B cell (primary cell): Measurements from ENCODE around the gene CDK10. TPM values are rescaled to one million over a fixed set of nuclear protein-coding genes. Genes with fewer than 3 reads are reported as not detected.

Experiments used
- ATAC-seq: fragments of 200-7000 bp; cut with Tn5 transposase; one replicate; pipeline ENCODE4 v1.10.0; 2021; ENCODE audit warnings: low read depth, mild to moderate bottlenecking, moderate number of reproducible peaks, moderate library complexity
- CTCF ChIA-PET: fragments of 350-600 bp; sonication (Branson Sonifier 250); formaldehyde crosslinking; loops from one replicate; lab custom pipeline; 2021; ENCODE audit warnings: antibody characterized with exemption, inconsistent platforms; lab: Charles Lee
- POLR2A ChIA-PET: fragments of 350-600 bp; sonication (Branson Sonifier 250); formaldehyde crosslinking; loops from one replicate; lab custom pipeline; 2021; ENCODE audit warnings: antibody characterized with exemption; lab: Charles Lee
- DNase-seq: peaks from one replicate; pipeline ENCODE4 v3.0.0; 2013
- H2AFZ ChIP-seq: 2 replicates; pipeline ENCODE4 v1.6.1; 2012; ENCODE audit warnings: mild to moderate bottlenecking, low read depth, low read length; ENCODE audit not compliant: insufficient read depth, poor library complexity, severe bottlenecking
- H3K27ac ChIP-seq, 2 donors: 1 replicate in 1 of 2; 2 replicates in 1 of 2; pipeline ENCODE4 v1.5.1; 2012 to 2013; ENCODE audit warnings: low read length in 2 of 2, mild to moderate bottlenecking in 2 of 2, moderate library complexity in 1 of 2
- H3K27me3 ChIP-seq, 4 experiments: fragments of 200-600 bp in 1 of 4; sonication (generic) in 1 of 4; replicated peaks in 1 of 4; 1 replicate in 2 of 4; 2 replicates in 2 of 4; pipeline versions ENCODE4 v1.6.1 to v1.7.0; 2013 to 2016; ENCODE audit warnings: low read length in 3 of 4, mild to moderate bottlenecking in 2 of 4, mixed read lengths in 1 of 4, moderate library complexity in 1 of 4; ENCODE audit not compliant: insufficient read depth in 4 of 4, control insufficient read depth in 3 of 4; ENCODE audit errors: control extremely low read depth in 1 of 4
- H3K36me3 ChIP-seq, 2 experiments: replicated peaks in 1 of 2; 1 replicate in 1 of 2; 2 replicates in 1 of 2; pipeline versions ENCODE4 v1.6.1 to v1.7.1; 2013; ENCODE audit warnings: low read length in 1 of 2; ENCODE audit not compliant: insufficient read depth in 2 of 2, control insufficient read depth in 1 of 2; ENCODE audit errors: control extremely low read depth in 1 of 2, extremely low read depth in 1 of 2
- H3K4me1 ChIP-seq, 2 donors: fragments of 200-600 bp in 1 of 2; sonication (generic) in 1 of 2; 1 replicate in 1 of 2; 2 replicates in 1 of 2; pipeline versions ENCODE4 v1.5.1 to v1.6.1; 2013 to 2017; ENCODE audit warnings: low read length in 2 of 2; ENCODE audit not compliant: control insufficient read depth in 2 of 2, insufficient read depth in 2 of 2
- H3K4me2 ChIP-seq: replicated peaks from 2 replicates; pipeline ENCODE3; 2012; ENCODE audit warnings: mild to moderate bottlenecking, low read depth, low read length; ENCODE audit not compliant: poor library complexity, severe bottlenecking
- H3K4me3 ChIP-seq, 5 experiments: fragments of 200-600 bp in 1 of 5; sonication (generic) in 1 of 5; 1 replicate in 3 of 5; 2 replicates in 2 of 5; pipeline versions ENCODE4 v1.5.1 to v1.7.0; 2011 to 2016; ENCODE audit warnings: low read length in 4 of 5, mild to moderate bottlenecking in 4 of 5, low read depth in 2 of 5, control low read depth in 1 of 5, moderate library complexity in 1 of 5; ENCODE audit not compliant: insufficient read depth in 1 of 5; ENCODE audit errors: control extremely low read depth in 1 of 5, extremely low read depth in 1 of 5
- H3K79me2 ChIP-seq: fragments of 200-600 bp; sonication (generic); one replicate; pipeline ENCODE4 v1.6.0; 2016; ENCODE audit warnings: low read length; ENCODE audit not compliant: control insufficient read depth, insufficient read depth
- H3K9ac ChIP-seq: fragments of 200-600 bp; sonication (generic); 2 replicates; pipeline ENCODE4 v1.6.1; 2017; ENCODE audit warnings: mild to moderate bottlenecking, low read length, moderate library complexity
- H3K9me3 ChIP-seq, 3 donors: one replicate each; pipeline versions ENCODE4 v1.6.1 to v1.7.1; 2013; ENCODE audit warnings: low read length in 2 of 3; ENCODE audit not compliant: control insufficient read depth in 2 of 3, insufficient read depth in 1 of 3; ENCODE audit errors: control extremely low read depth in 1 of 3
- H4K20me1 ChIP-seq: 2 replicates; pipeline ENCODE4 v1.6.0; 2012; ENCODE audit warnings: mild to moderate bottlenecking, low read length; ENCODE audit not compliant: insufficient read depth, control insufficient read depth, poor library complexity, severe bottlenecking
- H3K27ac Mint-ChIP-seq: one replicate; pipeline ENCODE4 v1.8.0; 2021; ENCODE audit warnings: mixed read lengths
- H3K27me3 Mint-ChIP-seq: one replicate; pipeline ENCODE4 v1.8.0; 2021; ENCODE audit warnings: mixed read lengths
- H3K4me1 Mint-ChIP-seq: one replicate; pipeline ENCODE4 v1.8.0; 2021; ENCODE audit warnings: mixed read lengths
- H3K4me3 Mint-ChIP-seq: one replicate; pipeline ENCODE4 v1.8.0; 2021; ENCODE audit warnings: mixed read lengths
- H3K9me3 Mint-ChIP-seq: one replicate; pipeline ENCODE4 v1.8.0; 2022; ENCODE audit warnings: mixed read lengths; ENCODE audit not compliant: insufficient read depth
- EZH2 ChIP-seq: IDR thresholded peaks from 2 replicates; pipeline ENCODE4 v1.6.1; 2012; ENCODE audit warnings: borderline replicate concordance, low read depth, mild to moderate bottlenecking, moderate library complexity, low read length; ENCODE audit not compliant: insufficient read depth, poor library complexity, severe bottlenecking
- WGBS: methylation state at CpG from one replicate; pipeline ENCODE4 v1.1.5; 2013; ENCODE audit warnings: missing lambda C conversion rate; ENCODE audit not compliant: insufficient coverage; 5-methylcytosine and 5-hydroxymethylcytosine counted together
- intact Hi-C: fragments of 100-400 bp; cut with micrococcal nuclease; formaldehyde crosslinking; loops from one replicate; pipeline ENCODE4 v1.10.0; 2022
- polyA plus RNA-seq: library from polyadenylated mRNA; depleted of rRNA; stranded (reverse); fragments of >200 nt; gene quantifications from 2 replicates; pipeline ENCODE4 v1.2.3, GENCODE V29; 2012
- total RNA-seq, 2 donors: library from RNA; stranded (reverse); fragments of 120-200 nt in 1 of 2; gene quantifications; 1 replicate in 1 of 2; 2 replicates in 1 of 2; pipeline versions ENCODE4 v1.2.3 to v1.2.4, GENCODE V29; 2013 to 2022
- TF ChIP-seq, protein P1 (sequence below): fragments of 200-600 bp; IDR thresholded peaks from one replicate; pipeline ENCODE4 v1.8.0; 2022; ENCODE audit warnings: antibody characterized with exemption, mild to moderate bottlenecking

Gene CDK10
- total and polyA plus RNA-seq, 2 donors (not counting 1 experiment from before 2014, with no cell fraction given), result 114 to 145 TPM

DNA sequence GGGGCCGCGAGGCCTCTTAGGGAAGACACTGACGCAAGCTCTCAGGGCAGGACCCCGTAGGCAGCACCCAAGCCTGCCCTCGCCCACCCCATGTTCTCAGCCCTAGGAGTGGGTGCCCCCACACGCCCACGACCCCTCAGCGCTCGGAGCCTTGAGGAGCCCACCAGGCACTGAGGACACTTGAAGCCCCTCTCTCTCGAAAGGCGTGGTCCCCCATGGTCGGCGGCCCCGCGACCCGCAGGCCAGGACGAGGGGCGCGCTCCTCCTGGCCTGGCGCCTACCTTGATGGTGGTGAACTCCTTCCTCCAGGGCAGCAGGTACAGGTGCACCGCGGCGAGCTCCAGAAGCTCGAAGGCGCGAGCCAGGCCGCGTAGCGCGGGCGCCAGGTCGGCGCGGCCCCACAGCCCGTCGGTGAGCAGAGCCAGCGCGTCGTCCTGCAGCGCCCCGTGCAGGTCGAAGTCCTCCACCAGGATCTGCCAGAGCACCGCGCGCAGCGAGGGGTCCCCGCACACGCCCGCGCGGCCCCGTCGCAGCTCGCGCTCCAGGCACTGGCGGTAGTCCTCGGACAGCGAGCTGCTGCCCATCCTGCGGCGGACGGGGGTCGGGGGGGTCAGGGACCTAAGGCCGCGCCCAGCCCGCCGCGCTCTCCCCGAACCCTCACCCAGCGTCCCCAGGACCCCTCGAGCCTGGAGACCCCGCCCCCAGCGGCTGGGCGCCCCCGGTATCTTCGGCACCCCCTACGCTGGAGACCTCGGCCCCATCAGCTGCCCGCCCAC lies 14.3 kb downstream of the CDK10 start:
- POLR2A ChIA-PET, result interaction anchor here (0.7 to 1.8 kb wide), 7 partner anchors 14 to 212 kb away, joined by 3 to 13 read pairs (median 6); partner anchors contain the start of genes CDK10, CHMP1A, SPATA33 and TCF25
- Histone ChIP-seq H3K9ac (peak overlapping the region; percentile 61), H3K79me2 (peaks cover 9% of the 10 kb centered on the region), H3K4me2 (peak overlapping the region; percentile 96), H4K20me1 (peaks cover 41% of the 10 kb centered on the region), H3K9me3 (no peaks in the 10 kb centered on the region), H3K36me3 (peaks cover 0 to 4% of the 10 kb centered on the region in 2 experiments), H3K4me3 (peak overlapping the region; percentile 17 to 73 (median 68)), H2AFZ (peak overlapping the region; percentile 94), H3K27me3 (no peaks in the 10 kb centered on the region), H3K27ac (peak overlapping the region; percentile 82 to 87), H3K4me1 (peaks cover 21 to 31% of the 10 kb centered on the region in 2 donors)
- Mint-ChIP-seq H3K27me3 (no peaks in the 10 kb centered on the region), H3K9me3 (no peaks in the 10 kb centered on the region), H3K27ac (peak overlapping the region; percentile 91), H3K4me3 (peak overlapping the region; percentile 85), H3K4me1 (peaks cover 21% of the 10 kb centered on the region)
- CTCF ChIA-PET, result interaction anchor here (0.5 to 3.8 kb wide), 20 partner anchors 10 to 495 kb away, joined by 3 to 36 read pairs (median 4); partner anchors contain the start of genes CDK10, CHMP1A, MC1R and SPATA33
- peak; percentile 81 for DNase-seq
- TF ChIP-seq, protein P1, sequence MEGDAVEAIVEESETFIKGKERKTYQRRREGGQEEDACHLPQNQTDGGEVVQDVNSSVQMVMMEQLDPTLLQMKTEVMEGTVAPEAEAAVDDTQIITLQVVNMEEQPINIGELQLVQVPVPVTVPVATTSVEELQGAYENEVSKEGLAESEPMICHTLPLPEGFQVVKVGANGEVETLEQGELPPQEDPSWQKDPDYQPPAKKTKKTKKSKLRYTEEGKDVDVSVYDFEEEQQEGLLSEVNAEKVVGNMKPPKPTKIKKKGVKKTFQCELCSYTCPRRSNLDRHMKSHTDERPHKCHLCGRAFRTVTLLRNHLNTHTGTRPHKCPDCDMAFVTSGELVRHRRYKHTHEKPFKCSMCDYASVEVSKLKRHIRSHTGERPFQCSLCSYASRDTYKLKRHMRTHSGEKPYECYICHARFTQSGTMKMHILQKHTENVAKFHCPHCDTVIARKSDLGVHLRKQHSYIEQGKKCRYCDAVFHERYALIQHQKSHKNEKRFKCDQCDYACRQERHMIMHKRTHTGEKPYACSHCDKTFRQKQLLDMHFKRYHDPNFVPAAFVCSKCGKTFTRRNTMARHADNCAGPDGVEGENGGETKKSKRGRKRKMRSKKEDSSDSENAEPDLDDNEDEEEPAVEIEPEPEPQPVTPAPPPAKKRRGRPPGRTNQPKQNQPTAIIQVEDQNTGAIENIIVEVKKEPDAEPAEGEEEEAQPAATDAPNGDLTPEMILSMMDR, result peak; percentile 60
- TF ChIP-seq EZH2, result no peak
- 3% methylated on average over 73 of the region's 78 CpGs for WGBS
- ATAC-seq, result peak; percentile 7
- intact Hi-C loops, result loop anchor here (1.0 to 10.0 kb wide), 7 partner anchors 15 to 214 kb away; partner anchors contain the start of genes CDK10 and ZNF276
